Adrenal gland (tissue), 5 donors: ENCODE measurements around the gene CA14.

Experiments used
- CTCF ChIP-seq, 6 experiments: fragments of 450-650 bp in 4 of 6; fragments of 200-600 bp in 2 of 6; sonication (generic) in 1 of 6; IDR thresholded peaks; 1 replicate in 5 of 6; 2 replicates in 1 of 6; pipeline versions ENCODE4 v1.5.1 to v1.8.0; 2016 to 2021; ENCODE audit warnings: antibody characterized with exemption in 6 of 6, mild to moderate bottlenecking in 2 of 6, moderate library complexity in 1 of 6
- POLR2A ChIP-seq, 2 donors: fragments of 450-650 bp; IDR thresholded peaks; one replicate each; pipeline ENCODE4 v1.6.1; 2017; ENCODE audit warnings: antibody characterized with exemption in 2 of 2, mild to moderate bottlenecking in 2 of 2, moderate library complexity in 1 of 2
- donor health status: DM: no; HTN: no; CAD: no.

GRCh38 chr1:150237746-150238145 is 19.8 kb upstream of the CA14 start:
- TF ChIP-seq CTCF (IDR thresholded peaks at IDR 0.05) (no peak), POLR2A (IDR thresholded peaks at IDR 0.05) (no peak)
